HG03565 (cell line): ENCODE data around the gene APBA1.

ENCODE experiments used
- ATAC-seq: cut with Tn5 transposase; IDR thresholded peaks from one replicate; pipeline ENCODE4 v1.9.1; 2021; ENCODE audit warnings: mild to moderate bottlenecking, moderate library complexity; ENCODE audit not compliant: unreplicated experiment

Gene APBA1

GRCh38 chr9:69486498-69486897 is 185.7 kb downstream of the APBA1 start:
- no peak for ATAC-seq

DNA sequence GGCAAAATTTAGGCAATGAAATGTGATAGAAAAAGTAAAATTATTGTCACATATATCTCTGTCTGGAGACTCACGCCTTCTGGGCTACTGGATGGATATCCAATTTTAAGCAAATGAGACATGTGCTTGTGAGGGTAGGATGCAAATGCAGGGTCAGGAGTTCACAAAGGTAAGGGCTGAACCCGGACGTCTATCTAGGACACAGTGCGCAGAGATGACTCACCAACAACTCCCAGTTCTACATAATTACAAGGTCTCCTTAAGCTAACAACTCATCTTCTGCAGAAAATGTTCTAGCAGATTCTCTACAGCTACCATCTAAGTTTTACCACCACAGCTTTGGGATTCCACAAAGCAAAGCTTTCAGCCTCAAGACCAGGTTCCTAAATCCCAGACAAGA is 186.7 kb downstream of the APBA1 start:
- no peak for ATAC-seq

DNA sequence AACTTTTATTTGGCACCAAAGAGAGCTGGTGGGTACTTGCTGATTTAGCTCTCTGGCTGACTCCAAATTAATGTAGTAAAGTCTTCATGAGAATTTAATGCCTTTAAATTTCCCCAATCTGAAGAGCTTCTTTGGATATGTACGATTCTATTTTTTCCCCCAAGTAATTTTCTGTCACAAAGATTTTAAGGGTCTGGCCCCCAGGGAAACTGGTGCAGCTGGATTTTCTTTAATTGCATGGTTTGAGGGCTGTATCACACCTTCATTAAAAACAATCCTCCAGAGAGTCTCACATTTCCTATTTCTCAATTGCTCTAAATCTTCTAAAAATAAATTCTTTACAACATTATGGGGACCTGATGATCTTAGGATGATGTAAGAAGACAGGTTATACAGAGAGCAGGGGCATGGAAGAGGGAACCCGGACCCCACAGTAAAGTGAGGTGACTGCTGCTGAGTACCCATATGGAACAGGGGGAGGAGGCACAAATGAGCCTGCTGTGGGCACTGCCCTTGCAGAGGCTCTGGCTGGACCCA is 188.2 kb downstream of the APBA1 start:
- ATAC-seq = no peak

- no peak for ATAC-seq
Measured at GRCh38 chr9:69476797-69477196, 195.4 kb downstream of the APBA1 start.

DNA sequence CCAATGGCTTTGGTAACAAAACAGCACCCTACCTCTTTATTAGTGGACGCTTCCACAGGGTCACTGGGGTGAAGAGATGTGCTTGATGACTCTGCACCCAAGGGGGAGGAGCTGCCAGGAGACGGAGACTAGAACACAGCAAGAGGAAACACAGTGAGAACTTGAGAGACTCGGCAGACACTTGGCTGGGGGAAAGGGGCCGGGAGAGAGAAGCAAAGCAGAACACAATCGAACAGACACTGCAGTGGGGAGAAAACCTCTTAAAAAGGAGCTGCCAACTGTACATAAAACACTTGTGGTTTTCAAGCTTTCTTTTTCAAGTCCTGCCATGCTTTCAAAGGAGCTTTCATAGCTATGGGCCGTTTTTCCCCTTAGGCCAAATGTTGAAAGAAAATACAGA is 196.2 kb downstream of the APBA1 start:
- ATAC-seq = no peak

GRCh38 chr9:69474821-69475220 is 197.3 kb downstream of the APBA1 start:
- no peak for ATAC-seq

DNA sequence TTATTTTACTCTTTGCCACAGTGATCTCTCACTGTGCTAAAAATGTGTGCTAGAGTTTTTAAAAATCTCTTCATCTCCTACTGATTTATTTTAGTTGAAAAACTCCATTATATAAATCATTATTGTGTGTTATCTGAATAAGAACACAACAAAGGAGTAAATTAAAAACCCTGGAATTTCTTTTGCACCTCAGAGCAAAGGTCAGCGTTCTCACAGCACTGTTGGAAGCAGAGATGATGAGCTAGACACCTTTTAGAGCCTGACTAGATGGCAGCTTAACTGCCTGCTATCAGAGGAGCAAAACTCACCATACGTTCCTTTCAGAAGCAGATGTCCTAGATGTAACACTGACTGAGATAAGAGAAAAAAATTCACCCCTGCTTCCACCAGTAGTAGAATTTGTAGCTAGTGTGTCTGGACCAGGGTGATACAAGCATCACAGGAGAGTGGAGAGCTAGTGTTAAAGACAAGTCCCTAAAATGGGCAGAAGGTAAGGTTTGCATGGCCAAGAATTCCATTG is 200.0 kb downstream of the APBA1 start:
- ATAC-seq = no peak

GRCh38 chr9:69471433-69471832 is 200.7 kb downstream of the APBA1 start:
- no peak for ATAC-seq

GRCh38 chr9:69470186-69470977 is 201.8 kb downstream of the APBA1 start:
- no peak for ATAC-seq

- no peak for ATAC-seq
Measured at GRCh38 chr9:69469136-69469535, 203.0 kb downstream of the APBA1 start.

GRCh38 chr9:69468380-69468779 is 203.8 kb downstream of the APBA1 start:
- ATAC-seq = no peak

DNA sequence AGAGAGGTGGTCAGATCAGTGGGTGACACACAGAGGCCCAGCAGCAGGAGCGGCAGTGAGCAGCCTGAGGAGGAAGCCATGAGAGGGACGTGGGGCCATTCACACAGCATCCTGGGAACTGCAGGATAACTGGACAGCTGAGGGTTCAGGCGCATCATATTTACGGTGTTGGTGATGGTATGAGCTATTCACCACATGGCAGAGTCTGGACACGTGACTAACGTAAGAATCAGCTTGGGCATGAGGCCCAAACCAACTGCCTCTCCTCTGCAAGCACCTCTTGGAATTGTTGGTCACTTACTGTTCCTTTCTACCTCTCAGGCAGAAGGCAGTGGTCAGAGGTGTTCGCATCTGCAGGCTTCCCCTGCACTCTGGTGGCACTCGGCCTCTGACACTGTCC is 206.0 kb downstream of the APBA1 start:
- ATAC-seq = no peak

GRCh38 chr9:69465473-69465872 is 206.7 kb downstream of the APBA1 start:
- ATAC-seq = no peak

DNA sequence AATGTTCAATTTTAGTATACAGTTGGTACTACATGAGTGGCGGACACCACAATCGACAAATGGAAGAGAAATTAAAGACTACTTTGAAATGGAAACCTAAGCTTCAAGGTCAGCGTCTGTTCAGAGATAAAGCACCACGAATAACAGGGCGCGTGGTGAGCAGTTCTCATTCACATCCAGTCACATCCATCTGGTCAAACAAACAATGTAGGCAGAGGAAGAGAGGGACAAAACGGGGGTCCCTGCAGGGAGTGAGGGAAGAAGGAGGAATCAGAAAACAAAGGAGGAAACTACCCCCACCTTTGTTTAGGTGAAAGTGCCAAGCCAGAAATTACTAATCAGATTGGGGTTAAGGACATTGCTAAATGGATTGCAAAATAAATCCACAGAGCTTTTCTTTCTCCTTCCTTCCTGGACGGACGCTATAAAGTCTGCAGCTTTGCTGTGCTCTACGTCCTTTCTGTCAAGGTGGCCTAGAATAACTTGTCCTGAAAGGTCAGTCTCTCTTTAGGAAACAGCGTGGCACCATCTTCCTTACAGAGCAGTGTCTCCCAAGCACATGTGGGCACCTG is 208.6 kb downstream of the APBA1 start:
- ATAC-seq = no peak

DNA sequence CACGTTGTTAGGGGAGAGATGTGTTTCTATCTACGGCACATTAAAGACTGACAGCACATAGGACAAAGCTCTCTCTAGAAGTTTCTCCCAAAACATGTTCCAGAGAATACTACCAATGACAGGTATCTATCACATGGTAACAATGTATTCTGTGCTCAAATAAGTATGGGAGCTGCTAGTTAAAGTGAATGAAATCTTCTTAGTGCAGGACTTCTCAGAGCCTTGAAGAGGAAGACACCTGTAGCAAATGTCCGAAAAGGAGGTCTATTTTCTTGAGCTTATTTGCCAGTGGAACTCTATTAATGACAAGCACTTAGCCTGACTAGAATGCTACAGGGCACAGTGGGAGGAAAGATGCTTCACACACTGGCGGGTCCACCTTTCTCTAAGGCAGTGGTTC is 209.8 kb downstream of the APBA1 start:
- ATAC-seq = no peak

GRCh38 chr9:69461103-69461887 is 210.9 kb downstream of the APBA1 start:
- no peak for ATAC-seq

DNA sequence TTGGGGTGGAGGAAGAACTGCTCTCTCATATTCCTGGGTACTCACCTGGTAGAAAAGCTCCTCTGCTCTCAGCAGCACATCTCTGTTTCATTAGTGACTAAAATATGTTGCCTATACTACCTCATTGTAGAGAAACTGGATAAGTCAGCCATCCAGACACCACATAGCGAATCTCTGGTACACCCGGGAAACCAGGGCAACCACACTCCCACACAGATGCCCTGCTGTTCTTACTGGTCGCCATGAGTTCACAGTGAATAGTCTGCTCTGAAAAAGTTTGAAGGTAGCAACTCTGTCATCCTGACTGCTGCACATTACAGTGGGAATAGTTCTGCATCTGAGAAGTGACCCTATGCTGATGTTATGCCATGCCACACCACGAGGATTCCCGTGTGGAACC is 212.2 kb downstream of the APBA1 start:
- ATAC-seq = no peak

DNA sequence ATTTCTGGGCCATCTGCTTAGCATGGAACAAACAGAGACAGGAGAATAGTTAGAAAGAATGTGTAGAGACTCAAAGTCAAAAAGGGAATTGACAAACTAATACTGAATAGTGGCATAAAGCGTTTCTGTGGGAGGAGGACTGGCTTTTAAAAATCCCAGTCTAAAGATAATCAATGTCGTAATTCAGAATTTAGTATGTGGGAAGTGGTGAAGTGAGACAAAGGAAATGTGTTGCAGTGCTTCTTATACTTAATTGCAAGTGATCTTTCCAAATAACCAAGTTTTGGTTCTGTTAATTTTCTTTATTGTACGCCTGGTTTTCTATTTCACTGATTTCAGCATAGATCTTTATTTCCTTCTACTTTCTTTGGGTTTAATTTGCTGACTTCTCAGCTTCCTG is 214.0 kb downstream of the APBA1 start:
- ATAC-seq = no peak

GRCh38 chr9:69456201-69456600 is 216.0 kb downstream of the APBA1 start:
- no peak for ATAC-seq

GRCh38 chr9:69455311-69455710 is 216.9 kb downstream of the APBA1 start:
- no peak for ATAC-seq

GRCh38 chr9:69454321-69454720 is 217.8 kb downstream of the APBA1 start:
- ATAC-seq = no peak
